MM.1S (cell line): ENCODE measurements around the gene OR14I1.
"Not testable (repeated sequence)": the region's sequence is repeated elsewhere in the genome, so short reads cannot be mapped to it uniquely, and the experiment has no call there.

Experiments used
- DNase-seq: peaks from one replicate; pipeline ENCODE4 v3.0.0-alpha.2; 2015
- H2AFZ ChIP-seq: fragments of 300-600 bp; sonication (generic); 2 replicates; pipeline ENCODE4 v1.6.0; 2016; ENCODE audit warnings: antibody characterized with exemption, low read length
- H3F3A ChIP-seq: fragments of 300-600 bp; sonication (generic); 2 replicates; pipeline ENCODE4 v1.6.1; 2016; ENCODE audit warnings: mild to moderate bottlenecking, antibody characterized with exemption, low read length, moderate library complexity, mixed read lengths; ENCODE audit not compliant: insufficient read depth
- H3K27ac ChIP-seq: fragments of 300-600 bp; sonication (generic); 2 replicates; pipeline ENCODE4 v1.5.1; 2016; ENCODE audit warnings: mild to moderate bottlenecking, low read length
- H3K27me3 ChIP-seq: fragments of 300-600 bp; sonication (generic); replicated peaks from 2 replicates; pipeline ENCODE4 v1.6.0; 2016; ENCODE audit warnings: low read length; ENCODE audit not compliant: insufficient read depth
- H3K36me3 ChIP-seq: fragments of 300-600 bp; sonication (generic); replicated peaks from 2 replicates; pipeline ENCODE4 v1.6.1; 2016; ENCODE audit warnings: mild to moderate bottlenecking, low read length, mixed read lengths; ENCODE audit not compliant: insufficient read depth
- H3K4me1 ChIP-seq: fragments of 300-600 bp; sonication (generic); 2 replicates; pipeline ENCODE4 v1.6.1; 2016; ENCODE audit warnings: low read length, mixed read lengths
- H3K4me2 ChIP-seq: fragments of 300-600 bp; sonication (generic); 2 replicates; pipeline ENCODE4 v1.6.0; 2016; ENCODE audit warnings: low read depth, low read length
- H3K4me3 ChIP-seq: fragments of 300-600 bp; sonication (generic); 2 replicates; pipeline ENCODE4 v1.5.1; 2016; ENCODE audit warnings: low read length, mixed read lengths
- H3K79me2 ChIP-seq: fragments of 300-600 bp; sonication (generic); 2 replicates; pipeline ENCODE4 v1.6.1; 2016; ENCODE audit warnings: mixed run types, low read length, mixed read lengths
- H3K9ac ChIP-seq: fragments of 300-600 bp; sonication (generic); 2 replicates; pipeline ENCODE4 v1.6.1; 2016; ENCODE audit warnings: low read length, mixed read lengths
- H3K9me2 ChIP-seq: fragments of 300-600 bp; sonication (generic); replicated peaks from 2 replicates; pipeline ENCODE4 v1.6.1; 2016; ENCODE audit warnings: mild to moderate bottlenecking, low read length, mixed read lengths; ENCODE audit not compliant: insufficient read depth
- H3K9me3 ChIP-seq: fragments of 300-600 bp; sonication (generic); replicated peaks from 2 replicates; pipeline ENCODE4 v1.6.1; 2016; ENCODE audit warnings: mild to moderate bottlenecking, low read length, mixed read lengths; ENCODE audit not compliant: insufficient read depth
- H4K20me1 ChIP-seq: fragments of 300-600 bp; sonication (generic); 2 replicates; pipeline ENCODE4 v1.6.1; 2016; ENCODE audit warnings: mild to moderate bottlenecking, low read length, moderate library complexity, mixed read lengths; ENCODE audit not compliant: insufficient read depth
- EZH2 ChIP-seq: fragments of 300-600 bp; sonication (generic); optimal IDR thresholded peaks from 2 replicates; pipeline ENCODE3; 2017; ENCODE audit warnings: low read depth, mild to moderate bottlenecking, antibody characterized with exemption, low read length, mixed read lengths
- EZH2phosphoT487 ChIP-seq: fragments of 300-600 bp; sonication (generic); IDR thresholded peaks from 2 replicates; pipeline ENCODE4 v1.6.1; 2018; ENCODE audit warnings: antibody characterized with exemption, low read length
- TF ChIP-seq, protein P1 (sequence below): fragments of 300-600 bp; sonication (generic); IDR thresholded peaks from 2 replicates; pipeline ENCODE4 v1.5.1; 2016; ENCODE audit warnings: antibody characterized with exemption, low read length, mixed read lengths

The OR14I1 gene

DNA sequence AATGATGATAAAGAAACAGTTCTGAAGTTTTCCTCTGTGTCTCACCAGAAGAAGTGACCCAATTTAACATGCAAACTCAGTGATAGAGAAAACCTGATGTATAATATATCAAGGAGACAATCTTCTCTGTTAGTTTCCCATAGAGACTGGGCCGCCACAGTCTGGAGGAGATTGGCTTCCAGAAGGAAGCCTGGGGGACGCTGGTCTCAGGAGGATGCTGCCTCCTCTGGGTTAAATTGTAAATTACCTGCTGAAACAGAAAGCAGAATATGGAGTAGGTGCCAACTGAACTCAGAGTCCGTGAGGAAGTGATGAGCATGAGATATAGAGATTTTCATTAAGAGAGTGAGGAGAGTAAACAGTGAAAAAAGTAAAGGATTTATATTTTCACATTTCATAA lies 15.8 kb downstream of the OR14I1 start:
- no peak overlapping the region for H2AFZ ChIP-seq
- peak; percentile 50 for DNase-seq
- H3K4me2 ChIP-seq: no peak overlapping the region
- H3K27ac ChIP-seq: no peak overlapping the region
- no peaks in the 10 kb centered on the region for H3K9me3 ChIP-seq
- H3K4me1 ChIP-seq: no peaks in the 10 kb centered on the region
- no peaks in the 10 kb centered on the region for H4K20me1 ChIP-seq
- no peak overlapping the region for H3K9ac ChIP-seq
- no peaks in the 10 kb centered on the region for H3K9me2 ChIP-seq
- TF ChIP-seq, protein P1, sequence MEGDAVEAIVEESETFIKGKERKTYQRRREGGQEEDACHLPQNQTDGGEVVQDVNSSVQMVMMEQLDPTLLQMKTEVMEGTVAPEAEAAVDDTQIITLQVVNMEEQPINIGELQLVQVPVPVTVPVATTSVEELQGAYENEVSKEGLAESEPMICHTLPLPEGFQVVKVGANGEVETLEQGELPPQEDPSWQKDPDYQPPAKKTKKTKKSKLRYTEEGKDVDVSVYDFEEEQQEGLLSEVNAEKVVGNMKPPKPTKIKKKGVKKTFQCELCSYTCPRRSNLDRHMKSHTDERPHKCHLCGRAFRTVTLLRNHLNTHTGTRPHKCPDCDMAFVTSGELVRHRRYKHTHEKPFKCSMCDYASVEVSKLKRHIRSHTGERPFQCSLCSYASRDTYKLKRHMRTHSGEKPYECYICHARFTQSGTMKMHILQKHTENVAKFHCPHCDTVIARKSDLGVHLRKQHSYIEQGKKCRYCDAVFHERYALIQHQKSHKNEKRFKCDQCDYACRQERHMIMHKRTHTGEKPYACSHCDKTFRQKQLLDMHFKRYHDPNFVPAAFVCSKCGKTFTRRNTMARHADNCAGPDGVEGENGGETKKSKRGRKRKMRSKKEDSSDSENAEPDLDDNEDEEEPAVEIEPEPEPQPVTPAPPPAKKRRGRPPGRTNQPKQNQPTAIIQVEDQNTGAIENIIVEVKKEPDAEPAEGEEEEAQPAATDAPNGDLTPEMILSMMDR: peak; percentile 71
- TF ChIP-seq EZH2phosphoT487: no peak
- no peaks in the 10 kb centered on the region for H3K27me3 ChIP-seq
- no peaks in the 10 kb centered on the region for H3K79me2 ChIP-seq
- no peaks in the 10 kb centered on the region for H3K36me3 ChIP-seq
- no peak overlapping the region for H3K4me3 ChIP-seq
- H3F3A ChIP-seq: no peaks in the 10 kb centered on the region

DNA sequence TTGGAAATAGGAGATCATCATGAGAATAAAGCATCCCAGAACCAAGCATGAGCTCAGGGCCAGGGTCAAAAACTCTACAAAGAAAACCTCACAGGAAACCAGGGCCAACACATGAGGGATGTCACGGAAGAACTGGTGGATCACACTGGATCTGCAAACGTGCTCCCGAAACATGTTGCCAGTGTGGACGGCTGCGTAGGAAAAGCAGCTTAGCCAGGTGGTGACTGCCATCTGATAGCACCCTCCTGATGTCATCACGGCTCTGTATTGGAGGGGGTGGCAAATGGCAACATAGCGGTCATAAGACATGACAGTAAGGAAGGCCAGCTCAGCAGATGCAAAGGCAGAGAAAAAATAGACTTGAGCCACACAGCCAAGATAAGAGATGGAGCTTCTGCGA lies 20.9 kb downstream of the OR14I1 start:
- no peak for DNase-seq
- TF ChIP-seq, protein P1: no peak
- TF ChIP-seq EZH2: no peak
- TF ChIP-seq EZH2phosphoT487: no peak
- H3K4me2 ChIP-seq: no peak overlapping the region
- H3K9ac ChIP-seq: no peak overlapping the region
- H3K4me3 ChIP-seq: no peak overlapping the region
- H3K27ac ChIP-seq: no peak overlapping the region
- no peaks in the 10 kb centered on the region for H3K36me3 ChIP-seq
- H3K27me3 ChIP-seq: no peaks in the 10 kb centered on the region
- H3K79me2 ChIP-seq: no peaks in the 10 kb centered on the region
- H4K20me1 ChIP-seq: no peaks in the 10 kb centered on the region
- H3K4me1 ChIP-seq: no peaks in the 10 kb centered on the region
- H3K9me2 ChIP-seq: no peaks in the 10 kb centered on the region
- H3K9me3 ChIP-seq: no peaks in the 10 kb centered on the region
- H3F3A ChIP-seq: no peaks in the 10 kb centered on the region
- H2AFZ ChIP-seq: no peak overlapping the region

DNA sequence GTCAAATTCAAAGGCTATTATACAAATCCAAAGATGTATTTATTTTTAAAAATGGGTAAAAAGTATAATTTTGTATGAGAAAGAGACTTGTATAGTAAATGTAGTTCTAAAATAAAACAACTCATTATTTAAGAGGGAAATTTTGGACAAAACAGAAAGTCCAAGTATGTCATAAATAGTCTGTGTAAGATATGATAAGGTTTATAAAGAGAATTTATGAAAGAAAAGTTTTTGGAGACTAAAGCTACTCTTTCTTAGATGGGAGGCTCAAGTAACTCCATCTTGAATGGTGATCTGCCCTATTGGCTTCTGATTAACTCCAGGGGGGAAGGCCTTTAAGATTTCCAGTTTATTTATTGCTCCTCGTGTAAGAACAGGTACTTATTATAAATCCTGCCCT lies 32.6 kb downstream of the OR14I1 start:
- TF ChIP-seq, protein P1: no peak
- TF ChIP-seq EZH2phosphoT487: no peak
- no peak for TF ChIP-seq EZH2
- Histone ChIP-seq H3K4me1 (no peaks in the 10 kb centered on the region), H3K4me2 (no peak overlapping the region), H3K9me2 (no peaks in the 10 kb centered on the region), H3K9me3 (no peaks in the 10 kb centered on the region), H3K27ac (no peak overlapping the region), H4K20me1 (no peaks in the 10 kb centered on the region), H3K79me2 (no peaks in the 10 kb centered on the region), H3K36me3 (no peaks in the 10 kb centered on the region), H3F3A (no peaks in the 10 kb centered on the region), H3K9ac (no peak overlapping the region), H3K4me3 (no peak overlapping the region), H3K27me3 (no peaks in the 10 kb centered on the region), H2AFZ (no peak overlapping the region)
- no peak for DNase-seq

DNA sequence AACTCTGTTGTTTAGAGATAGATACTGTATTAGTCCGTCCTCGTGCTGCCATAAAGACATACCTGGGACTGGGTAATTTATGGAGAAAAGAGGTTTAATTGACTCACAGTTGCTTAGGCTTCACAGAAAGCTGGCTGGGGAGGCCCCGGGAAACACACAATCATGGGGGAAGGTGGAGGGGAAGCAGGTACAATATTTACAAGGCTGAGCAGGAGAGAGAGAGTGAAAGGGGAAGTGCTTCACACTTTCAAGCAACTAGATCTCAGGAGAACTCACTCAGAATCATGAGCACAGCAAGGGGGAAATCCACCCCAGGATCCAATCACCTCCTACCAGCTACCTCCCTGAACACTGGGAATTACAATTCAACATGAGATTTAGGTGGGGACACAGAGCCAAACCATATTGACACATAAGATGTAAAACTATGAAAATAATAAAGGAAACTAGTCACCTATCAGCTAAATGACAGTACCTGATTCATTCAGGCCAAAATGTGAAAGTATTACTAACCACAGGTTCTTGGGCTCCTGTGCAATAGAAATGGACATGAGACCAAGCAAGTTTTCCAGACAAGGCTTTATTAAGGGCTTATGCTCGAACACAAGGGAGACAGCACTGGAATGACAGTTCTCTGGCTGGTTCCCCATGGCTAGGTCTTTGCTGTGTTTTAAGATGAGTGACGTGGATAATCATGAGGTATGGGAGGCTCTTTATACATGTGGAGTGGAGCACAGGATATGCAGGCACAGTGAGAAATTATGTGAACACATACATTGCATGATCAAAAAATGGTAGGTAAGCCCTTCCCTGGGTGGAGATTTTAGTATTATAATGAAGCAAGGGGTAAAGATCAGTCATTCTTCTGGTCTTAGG lies 38.9 kb downstream of the OR14I1 start:
- H3K9me2 ChIP-seq, DNase-seq, H3K4me1 ChIP-seq, H4K20me1 ChIP-seq, H3K4me2 ChIP-seq, H3K4me3 ChIP-seq, H3K9ac ChIP-seq, H3K27me3 ChIP-seq, H3K27ac ChIP-seq, H3K9me3 ChIP-seq, H3K36me3 ChIP-seq, H3K79me2 ChIP-seq, H3F3A ChIP-seq, H2AFZ ChIP-seq: not testable (repeated sequence)

DNA sequence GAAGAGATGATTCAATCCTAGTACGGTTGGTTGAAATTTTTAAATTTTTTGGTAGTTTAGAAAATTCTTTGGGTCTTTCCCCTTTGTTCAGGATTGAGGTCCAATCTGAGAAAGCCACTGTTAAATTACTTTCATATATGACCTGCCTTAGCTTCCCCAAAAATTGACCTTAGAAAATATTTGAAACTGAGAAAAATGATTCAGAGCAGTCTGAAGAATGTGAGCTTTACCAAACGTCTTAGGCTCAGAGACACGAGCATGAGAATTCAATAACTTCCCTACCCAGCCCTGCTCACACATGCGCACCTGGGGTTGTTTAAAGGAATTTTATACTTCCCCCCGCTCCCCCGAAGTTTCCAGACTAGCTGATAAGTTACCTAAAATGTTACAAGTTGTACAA lies 45.8 kb downstream of the OR14I1 start:
- not testable (repeated sequence) for H3K36me3 ChIP-seq, DNase-seq

More for the DNA sequence above, 45.8 kb downstream of the OR14I1 start:
- H3K79me2 ChIP-seq, H3F3A ChIP-seq, H3K9me3 ChIP-seq, H3K4me2 ChIP-seq, H4K20me1 ChIP-seq, H2AFZ ChIP-seq, H3K4me1 ChIP-seq, H3K27ac ChIP-seq, H3K4me3 ChIP-seq, H3K27me3 ChIP-seq, H3K9me2 ChIP-seq, H3K9ac ChIP-seq: not testable (repeated sequence)
